Epidermal melanocyte (primary cell): Measurements from ENCODE around the gene TLR1.
"Not testable (repeated sequence)": the region's sequence is repeated elsewhere in the genome, so short reads cannot be mapped to it uniquely, and the experiment has no call there.

Source experiments
- DNase-seq: peaks from one replicate; pipeline ENCODE4 v3.0.0; 2011; ENCODE audit warnings: low spot score; ENCODE audit not compliant: insufficient read length

Gene TLR1

DNA sequence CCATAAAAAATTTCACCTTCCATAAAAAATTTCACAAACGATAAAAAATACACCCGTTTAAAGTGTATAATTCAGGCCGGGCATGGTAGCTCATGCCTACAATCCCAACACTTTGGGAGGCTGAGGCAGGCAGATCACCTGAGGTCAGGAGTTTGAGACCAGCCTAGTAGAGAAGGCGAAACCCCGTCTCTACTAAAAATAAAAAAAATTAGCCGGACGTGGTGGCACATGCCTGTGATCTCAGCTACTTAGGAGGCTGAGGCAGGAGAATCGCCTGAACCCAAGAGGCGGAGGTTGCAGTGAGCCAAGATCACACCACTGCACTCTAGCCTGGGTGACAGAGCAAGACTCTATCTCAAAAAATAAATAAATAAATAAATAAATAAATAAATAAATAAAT, 1.7 kb upstream of the TLR1 start:
- DNase-seq = not testable (repeated sequence)

DNA sequence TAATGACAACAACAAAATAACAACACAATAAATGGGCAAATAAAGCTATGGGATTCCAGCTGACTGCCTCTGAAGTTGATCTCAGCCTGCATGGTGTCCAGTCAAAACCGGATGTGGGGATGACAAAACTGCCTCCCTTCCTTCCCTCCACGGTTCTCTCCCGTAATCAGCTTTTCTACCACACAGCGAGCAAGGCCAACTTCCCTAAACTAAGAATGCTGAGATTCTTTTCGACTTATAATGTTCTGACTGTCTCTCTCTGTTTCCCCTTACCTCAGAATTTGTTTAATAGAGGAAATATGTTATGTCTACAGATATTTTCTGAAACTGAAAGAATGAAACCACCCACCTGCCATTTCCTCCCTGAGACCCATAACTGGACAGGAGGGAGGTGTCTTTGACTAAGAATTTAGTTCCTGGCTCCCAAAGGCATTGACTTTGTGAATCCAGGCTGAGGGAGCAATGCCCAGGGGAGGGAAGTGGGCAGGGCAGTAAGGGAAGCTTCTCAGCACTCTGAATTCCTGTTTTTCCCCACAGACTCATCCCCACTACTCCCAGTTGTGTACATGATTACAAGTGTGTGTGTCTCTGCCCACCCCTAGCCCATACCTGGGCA, 1.0 kb upstream of the TLR1 start:
- no peak for DNase-seq

DNA sequence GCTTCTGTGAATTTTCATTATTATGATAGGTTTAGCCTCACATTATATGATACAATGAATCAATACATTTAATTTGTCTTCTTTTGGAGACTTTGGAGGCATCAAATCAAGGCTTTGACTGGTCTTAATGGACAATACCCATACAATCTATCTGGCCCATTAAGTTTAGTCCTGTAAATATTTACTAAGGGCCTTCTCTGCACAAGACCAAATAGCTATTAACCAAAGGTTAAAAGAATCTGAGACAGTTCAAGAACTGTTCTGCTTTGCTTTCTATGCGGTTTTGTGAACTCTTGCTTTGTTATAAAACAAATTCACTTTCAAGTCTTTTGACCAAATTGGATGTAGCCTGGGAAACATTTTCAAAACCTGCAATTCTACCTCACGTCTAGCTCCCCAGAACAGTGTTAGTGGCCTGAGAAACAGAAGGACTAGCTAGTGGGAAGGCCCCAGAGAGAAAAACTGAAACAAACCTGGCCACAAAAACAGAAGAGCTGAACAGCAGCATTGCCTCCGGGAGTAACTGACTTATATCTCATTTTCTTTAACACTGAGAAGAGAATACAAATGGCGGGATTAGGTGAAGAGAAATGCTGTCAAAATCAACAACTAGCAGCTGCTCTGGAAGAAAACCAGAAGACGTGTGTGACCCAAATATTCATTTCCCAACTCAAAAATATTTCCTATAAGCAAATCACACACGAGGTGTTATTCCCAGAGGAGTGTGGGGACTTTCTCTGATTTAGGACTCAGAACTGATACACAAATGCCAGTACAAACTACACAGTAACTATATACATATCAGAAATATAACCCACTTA, 548 bp downstream of the TLR1 start:
- DNase-seq = no peak

DNA sequence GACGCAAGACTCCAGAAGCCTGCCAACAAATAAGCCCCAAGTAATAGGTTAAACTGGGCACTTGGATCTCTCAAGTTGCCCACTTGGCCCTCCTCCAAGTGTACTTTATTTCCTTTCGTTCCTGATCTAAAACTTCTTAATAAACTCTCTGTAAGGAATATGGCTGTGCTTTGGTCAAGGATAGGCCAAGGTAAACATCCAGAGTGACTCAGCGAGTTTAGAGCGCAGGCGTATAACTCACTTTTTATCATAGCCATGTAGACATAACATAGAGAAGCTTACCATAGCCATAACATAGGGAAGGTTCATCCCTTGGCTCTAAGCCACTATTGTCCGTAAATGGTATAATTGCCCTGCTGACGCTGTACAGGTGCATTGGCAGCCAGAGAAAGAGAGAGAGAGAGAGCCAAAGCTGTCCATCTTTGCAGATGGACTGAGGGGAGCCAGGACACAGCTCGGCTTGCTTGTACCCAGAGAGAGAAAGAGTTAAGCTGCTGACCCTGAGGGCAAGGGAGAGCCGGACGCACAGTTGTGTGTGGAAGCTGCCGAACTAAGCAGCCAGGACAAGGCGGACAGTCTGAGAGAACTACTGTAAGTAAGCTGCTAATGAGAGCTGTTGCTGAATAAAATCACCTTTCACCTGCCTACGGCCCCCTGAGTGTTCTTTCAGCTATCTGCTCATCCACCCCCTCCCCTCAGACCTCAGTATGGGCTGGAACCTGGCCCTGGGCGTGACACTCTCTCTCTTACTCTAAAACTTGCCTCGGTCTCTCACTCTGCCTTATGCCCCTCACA, 1.8 kb downstream of the TLR1 start:
- DNase-seq = no peak

DNA sequence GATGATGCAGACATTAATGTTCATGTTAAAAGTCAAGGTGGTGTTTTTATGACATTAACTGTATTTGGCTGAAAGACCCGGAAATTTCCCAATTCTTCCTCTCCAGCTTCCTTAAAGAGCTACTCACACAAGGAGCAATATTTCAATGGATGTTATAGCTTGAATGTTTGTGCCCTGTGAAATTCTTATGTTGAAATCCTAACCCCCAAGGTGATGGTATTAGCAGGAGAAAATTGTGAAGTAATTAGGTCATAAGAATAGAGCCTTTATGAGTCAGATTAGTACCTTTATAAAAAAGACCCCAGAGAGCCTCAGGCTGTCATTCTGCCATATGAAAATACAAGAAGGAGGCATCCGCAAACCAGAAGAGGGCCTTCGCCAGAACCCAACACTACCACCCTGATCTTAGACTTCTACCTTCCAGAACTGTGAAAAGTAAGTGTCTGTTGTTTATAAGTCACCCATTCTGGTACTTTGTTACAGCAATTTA, 3.6 kb downstream of the TLR1 start:
- no peak for DNase-seq

DNA sequence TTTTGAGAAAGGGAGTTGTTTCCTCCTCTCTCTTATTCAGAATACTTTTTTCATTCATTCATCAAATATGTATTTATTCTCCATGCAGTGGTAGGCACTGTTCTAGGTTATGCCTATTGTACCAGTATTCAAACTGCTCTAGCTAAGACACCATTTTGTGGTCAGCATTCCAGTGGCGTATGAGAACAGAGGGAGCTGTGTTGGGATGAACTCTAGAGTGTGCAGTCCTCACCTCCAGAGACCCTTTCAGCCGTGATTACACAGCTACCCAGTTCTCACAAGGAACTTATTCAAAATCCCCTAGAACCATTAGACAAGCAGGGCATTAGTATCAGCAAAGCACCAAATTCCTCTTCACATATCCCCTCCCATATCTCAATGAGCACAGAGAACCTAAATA, 4.2 kb downstream of the TLR1 start:
- DNase-seq = no peak

DNA sequence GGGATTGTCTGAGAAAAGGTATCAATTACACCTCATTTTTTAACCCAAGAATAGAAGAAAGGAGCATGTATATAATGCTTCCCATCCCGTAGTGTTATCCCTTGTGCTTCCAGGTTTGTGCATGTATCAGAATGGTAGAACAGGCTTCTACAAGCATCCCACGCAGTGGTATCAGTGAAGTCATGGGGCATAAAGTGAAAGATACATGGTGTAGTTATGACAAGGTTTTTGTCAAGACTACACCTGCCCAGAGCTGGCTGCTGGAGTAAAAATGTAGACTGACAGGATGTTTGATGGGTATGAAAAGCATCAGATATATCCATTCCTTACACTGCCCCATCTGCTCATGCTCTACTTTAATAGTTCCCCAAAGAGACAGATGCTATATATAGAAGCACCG, 9.5 kb downstream of the TLR1 start:
- no peak for DNase-seq

DNA sequence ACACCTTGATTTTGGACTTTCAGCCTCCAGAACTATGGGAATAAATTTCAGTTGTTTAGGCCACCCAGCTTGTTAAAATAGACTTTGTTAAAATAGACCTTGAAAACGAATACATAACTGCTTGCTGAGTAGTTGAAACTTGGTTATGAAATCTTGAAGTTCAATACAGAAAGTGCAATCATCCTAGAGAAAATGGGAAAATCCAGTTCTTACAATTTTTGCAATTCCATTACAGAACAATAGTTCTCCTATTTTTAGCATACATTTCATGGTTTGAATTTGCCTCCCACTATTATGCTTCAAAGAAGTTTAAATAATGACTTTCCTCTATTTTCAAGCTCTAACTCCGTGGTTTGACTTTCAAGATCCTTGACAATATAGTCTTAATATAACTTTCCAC, 10.5 kb downstream of the TLR1 start:
- no peak for DNase-seq

DNA sequence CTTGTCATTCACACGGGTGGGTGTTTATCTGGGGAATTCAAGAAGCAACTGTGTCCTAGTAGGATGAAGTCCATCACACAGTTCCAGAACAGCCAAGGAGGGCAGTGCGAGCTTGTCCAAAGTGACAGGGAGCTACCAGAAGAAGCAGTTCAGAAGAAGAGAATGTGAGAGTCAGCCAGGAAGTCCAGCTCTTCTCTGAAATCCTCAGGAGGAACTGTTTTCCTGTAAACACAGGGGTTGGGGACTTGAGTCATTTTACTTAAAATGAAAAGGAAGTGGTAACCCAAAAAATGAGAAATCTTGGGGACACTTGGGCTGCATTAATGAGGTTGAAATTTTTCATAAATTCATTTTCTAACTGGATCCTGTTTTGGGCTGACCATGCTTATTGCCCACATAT, 13.6 kb downstream of the TLR1 start:
- no peak for DNase-seq

DNA sequence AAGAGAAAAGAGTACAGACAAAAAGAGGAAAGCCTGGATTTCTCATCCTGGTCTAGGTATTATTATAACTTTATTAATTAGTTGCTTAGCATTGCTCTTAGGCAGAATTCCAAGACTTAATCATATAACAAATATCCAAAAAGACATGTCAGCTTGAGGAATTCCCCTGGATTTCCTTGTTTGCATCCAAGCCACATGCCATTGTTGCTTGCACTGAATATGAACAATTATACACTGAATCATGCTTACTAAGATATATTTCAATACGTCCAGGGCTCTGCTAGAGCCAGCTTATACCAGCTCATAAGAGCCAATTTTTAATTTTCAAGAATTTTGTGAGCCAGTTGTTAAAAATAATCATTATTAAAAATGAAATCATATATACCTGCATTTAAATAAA, 16.3 kb downstream of the TLR1 start:
- DNase-seq = no peak

DNA sequence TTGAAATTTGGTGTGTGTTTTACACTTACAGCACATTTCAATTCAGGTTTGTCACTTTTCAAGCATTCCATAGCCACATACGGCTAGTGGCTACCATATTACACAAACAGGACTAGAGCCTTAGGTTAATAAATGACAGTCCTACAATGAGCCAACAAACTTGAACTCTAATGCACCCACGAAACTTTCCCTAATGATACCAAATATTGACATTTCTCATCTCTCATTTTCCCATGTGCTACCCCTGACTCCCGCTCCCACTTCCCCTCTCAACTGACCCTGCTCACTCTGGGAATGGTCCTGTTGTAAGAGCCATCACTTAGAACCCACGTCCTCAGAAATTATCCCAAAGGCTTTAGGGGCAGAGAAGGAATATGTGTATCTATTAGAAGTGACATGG, 16.9 kb downstream of the TLR1 start:
- no peak for DNase-seq

DNA sequence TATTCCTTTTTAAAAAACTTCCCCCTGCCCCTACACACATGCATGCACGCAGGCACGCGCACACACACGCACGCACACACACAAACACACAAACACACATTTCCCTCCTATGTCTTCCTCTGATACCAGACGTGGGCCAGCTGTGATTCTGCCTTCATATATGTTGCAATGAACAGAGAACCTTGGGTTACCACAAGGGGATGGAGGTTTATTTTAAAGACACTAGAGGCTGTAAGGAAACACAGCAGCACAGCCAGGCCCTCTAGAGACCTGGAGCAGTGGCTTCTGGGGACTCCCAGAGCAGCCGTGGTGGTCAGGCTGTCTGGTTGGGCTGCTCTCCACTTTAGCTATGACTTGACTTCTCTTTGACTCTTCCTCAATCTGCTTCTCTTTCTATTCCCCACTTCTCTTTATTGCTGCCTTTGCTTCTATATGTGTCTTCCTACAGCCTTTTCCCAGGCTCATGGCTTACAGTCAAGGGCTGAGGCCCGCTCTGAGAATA, 18.6 kb downstream of the TLR1 start:
- DNase-seq = no peak

DNA sequence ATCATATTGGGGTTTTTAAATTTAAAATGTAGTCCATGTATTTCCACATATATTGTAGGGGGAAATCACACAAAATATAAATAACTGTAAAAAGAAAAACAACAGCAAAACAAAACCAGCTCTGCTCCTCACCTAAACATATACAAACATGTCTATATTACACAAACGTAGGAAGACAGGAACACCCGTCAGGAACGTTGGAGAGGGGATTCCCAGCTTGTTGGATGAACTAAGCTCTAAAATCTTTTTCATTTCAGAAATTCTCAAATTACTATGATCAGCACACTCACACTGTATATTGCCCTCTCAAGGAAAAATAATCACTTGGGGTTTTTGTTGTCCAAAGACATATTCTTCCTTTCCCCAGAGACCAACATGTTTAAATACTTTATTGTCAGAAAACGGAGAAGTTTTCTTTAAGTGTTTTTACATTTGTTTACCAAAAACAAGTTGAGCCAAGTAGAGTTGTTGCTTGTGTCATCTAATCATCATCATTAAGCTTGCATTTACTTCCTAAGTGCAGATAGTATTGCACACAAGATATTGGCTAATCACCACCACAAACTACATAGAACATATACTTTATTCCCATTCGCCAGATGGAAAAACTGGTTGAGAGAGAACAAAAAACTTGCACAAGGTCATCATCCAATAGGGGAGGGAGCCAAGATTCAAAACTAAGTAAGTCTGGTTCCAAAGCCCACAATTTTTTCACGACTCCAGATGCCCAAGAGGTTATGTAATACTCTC, 19.4 kb downstream of the TLR1 start:
- no peak for DNase-seq

DNA sequence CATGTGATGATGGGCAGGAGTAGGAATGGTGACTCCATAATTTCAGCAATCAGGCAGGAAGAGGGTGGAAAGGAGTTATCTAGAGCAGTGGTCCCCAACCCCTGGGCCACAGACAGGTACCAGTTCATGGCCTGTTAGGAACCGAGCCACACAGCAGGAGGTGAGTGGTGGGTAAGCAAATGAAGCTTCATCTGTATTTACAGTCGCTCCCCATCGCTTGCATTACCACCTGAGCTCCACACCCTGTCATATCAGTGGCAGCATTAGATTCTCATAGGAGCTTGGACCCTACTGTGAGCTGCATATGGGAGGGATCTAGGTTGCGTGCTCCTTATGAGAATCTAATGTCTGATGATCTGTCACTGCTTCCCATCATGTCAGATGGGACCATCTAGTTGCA, 20.4 kb downstream of the TLR1 start:
- DNase-seq = no peak

DNA sequence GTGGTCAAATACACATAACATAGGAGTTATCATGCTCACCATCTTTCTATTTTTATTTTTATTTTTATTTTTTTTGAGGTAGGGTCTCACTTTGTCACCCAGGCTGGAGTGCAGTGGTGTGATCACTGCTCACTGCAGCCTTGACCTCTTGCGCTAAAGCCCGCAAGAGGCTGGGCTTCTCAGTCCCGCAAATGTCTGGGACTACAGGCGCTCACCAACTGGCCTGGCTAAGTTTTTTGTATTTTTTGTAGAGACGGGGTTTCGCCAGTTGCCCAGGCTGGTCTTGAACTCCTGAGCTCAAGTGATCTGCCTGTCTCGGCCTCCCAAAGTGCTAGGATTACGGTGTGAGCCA, 21.5 kb downstream of the TLR1 start:
- DNase-seq = no peak

DNA sequence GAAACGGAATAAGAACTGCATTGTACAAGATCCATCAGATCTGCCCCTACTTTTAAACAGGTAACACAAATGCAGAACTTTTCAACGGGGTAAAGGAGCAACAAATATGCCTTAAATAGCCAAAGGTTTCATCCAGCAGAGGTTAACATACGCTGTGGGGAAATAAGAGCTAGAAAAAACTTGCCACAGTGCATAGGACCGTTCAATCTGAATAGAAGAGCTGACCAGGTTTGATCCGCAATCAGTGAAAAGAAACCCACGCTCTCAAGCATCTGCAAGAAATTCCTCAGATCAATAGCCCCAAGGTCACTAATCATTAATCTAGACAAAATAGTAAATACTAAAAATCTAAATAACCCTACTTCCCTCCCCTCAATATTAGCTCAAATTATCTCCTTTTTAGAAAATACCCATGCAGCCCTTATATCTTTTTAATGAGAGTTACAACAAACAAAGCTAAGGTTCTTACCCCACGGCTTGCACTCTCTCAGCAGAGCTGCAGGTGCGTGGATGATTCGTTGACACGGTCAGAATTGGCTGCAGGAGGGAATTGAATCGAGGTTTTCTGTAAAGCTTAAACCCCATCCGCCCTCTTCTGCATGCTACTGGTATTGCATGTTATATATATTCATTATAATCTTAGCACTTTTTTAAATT, 22.0 kb downstream of the TLR1 start, which contains the start of gene TLR10:
Gene TLR10, minus strand, starts transcription at position 539 of the 657 bp plus-strand sequence. CDS start 7,400 bp downstream, outside the sequence.
- peak; percentile 27 for DNase-seq

DNA sequence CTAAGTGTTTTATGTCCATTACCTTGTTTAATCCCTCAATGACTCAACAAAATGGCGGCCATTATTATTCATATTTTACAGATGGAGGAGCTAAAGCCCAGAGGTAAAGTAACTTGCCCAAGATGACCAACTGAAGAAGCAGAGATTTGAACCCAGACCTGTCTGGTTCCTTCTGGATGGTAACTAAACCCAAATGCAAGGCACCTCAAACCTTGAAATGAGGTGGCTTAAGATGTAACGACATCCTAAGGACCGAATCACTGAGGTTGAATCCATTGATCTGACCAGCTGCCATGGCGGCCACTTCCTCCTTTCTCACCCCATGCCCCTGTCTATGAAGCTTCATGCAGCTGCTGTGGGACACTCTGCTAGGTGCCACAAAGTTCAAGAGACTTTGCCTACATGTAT, 22.7 kb downstream of the TLR1 start:
- no peak for DNase-seq

DNA sequence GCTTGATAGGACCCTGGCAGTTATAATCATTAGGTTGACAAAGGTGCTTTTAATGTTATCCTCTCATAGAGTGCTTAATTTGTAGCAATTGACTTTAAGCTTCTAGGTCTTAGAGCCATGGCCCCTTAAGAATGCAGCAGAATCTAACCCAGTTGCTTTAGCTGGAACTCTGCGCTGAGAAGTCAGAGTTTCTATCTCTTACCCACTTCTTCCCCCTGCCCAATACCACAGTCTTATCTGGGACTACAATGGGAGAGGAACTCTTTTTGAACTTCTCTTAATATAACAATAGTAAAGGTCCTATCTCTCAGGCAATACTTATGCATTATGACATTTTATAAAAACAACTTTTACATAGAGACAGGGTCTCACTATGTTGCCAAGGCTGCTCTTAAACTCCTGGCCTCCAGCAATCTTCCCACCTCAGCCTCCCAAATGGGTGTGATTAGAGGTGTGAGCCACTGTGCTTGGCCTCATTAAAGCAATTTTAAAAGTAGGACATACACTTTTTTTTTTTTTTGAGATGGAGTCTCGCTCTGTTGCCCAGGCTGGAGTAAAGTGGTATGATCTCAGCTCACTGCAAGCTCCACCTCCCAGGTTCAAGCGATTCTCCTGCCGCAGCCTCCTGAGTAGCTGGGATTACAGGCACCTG, 23.6 kb downstream of the TLR1 start:
- no peak for DNase-seq

DNA sequence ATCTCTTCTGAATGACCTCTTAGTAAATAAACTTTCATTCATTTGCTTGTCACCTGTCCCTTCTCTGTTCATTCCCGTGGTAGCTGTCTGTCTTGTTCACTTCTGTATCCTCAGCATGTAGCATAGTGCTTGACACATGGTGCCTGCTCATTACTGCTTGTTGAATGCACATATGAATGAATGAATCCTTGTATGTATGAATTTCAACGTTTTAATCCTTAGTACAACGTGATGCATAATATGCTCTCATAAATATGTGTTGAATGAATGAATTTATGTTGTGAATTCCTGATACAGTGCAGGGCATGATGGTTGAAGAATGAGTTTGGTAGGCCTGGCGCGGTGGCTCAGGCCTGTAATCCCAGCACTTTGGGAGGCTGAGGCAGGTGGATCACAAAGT, 24.8 kb downstream of the TLR1 start:
- no peak for DNase-seq

DNA sequence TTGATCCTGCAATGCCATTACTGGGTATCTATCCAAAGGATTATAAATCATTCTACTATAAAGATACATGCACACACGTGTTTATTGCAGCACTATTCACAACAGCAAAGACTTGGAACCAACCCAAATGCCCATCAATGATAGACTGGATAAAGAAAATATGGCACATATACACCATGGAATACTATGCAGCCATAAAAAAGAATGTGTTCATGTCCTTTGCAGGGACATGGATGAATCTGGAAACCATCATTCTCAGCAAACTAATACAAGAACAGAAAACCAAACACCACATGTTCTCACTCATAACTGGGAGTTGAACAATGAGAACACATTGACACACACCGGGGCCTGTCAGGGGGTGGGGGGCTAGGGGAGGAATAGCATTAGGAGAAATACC, 26.7 kb downstream of the TLR1 start:
- not testable (repeated sequence) for DNase-seq
